Tibial artery (tissue), 4 donors: ENCODE results near the gene DDX24.
A peak's percentile ranks its signal among the peaks of the same experiment; 100 is the strongest.

Experiments
- DNase-seq, 2 donors: peaks; one replicate each; pipeline ENCODE4 v3.0.0-alpha.2; 2019
- H3K27ac ChIP-seq, 2 donors: fragments of 200-600 bp; sonication (generic) in 1 of 2; 1 replicate in 1 of 2; 2 replicates in 1 of 2; pipeline ENCODE4 v1.5.1; 2018 to 2019; ENCODE audit warnings: mild to moderate bottlenecking in 1 of 2
- H3K27me3 ChIP-seq, 2 donors: fragments of 200-600 bp; sonication (generic) in 1 of 2; one replicate each; pipeline versions ENCODE4 v1.5.1 to v1.6.0; 2016 to 2019
- H3K36me3 ChIP-seq, 3 donors: fragments of 200-600 bp; sonication (generic) in 2 of 3; one replicate each; pipeline ENCODE4 v1.5.1; 2016 to 2019; ENCODE audit warnings: mild to moderate bottlenecking in 2 of 3
- H3K4me1 ChIP-seq, 4 donors: fragments of 200-600 bp; sonication (generic) in 2 of 4; 1 replicate in 3 of 4; 2 replicates in 1 of 4; pipeline ENCODE4 v1.5.1; 2016 to 2019
- H3K4me3 ChIP-seq, 2 donors: fragments of 200-600 bp; sonication (generic) in 1 of 2; 1 replicate in 1 of 2; 2 replicates in 1 of 2; pipeline ENCODE4 v1.5.1; 2018 to 2019; ENCODE audit warnings: mild to moderate bottlenecking in 2 of 2
- H3K9me3 ChIP-seq, 3 donors: fragments of 200-600 bp; sonication (generic) in 1 of 3; one replicate each; pipeline ENCODE4 v1.5.1; 2016 to 2019
- intact Hi-C: fragments of 100-400 bp; cut with DNase I; formaldehyde crosslinking; loops from one replicate; pipeline ENCODE4 v1.15.0; 2023; ENCODE audit warnings: low total_unique reads
- TF ChIP-seq, protein P1 (sequence below), 2 experiments: fragments of 200-600 bp in 1 of 2; fragments of 450-650 bp in 1 of 2; IDR thresholded peaks; one replicate each; pipeline ENCODE4 v1.5.1; 2017 to 2019; ENCODE audit warnings: antibody characterized with exemption in 2 of 2, mild to moderate bottlenecking in 1 of 2, moderate library complexity in 1 of 2

Gene DDX24

DNA sequence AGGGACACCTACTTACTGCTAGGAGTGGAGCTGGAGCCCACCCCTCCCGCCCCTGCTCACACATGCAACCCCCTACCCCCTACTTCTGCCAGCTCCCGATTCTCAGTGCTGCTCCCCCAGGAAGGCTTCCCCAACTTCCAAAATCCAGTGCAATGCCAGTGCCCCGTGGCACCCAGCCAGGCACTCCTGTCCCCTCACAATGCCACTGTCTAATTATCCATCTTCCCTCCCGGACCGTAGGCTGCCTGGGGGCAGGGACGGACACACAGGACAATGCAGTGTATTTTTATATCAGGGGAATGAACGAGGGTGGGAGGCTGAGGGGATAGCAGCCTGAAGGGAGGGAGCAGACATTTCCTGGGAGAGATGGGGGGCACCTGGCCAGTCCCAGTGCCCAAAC lies 42.5 kb downstream of the DDX24 start:
- Histone ChIP-seq H3K9me3 (no peaks in the 10 kb centered on the region), H3K36me3 (peaks cover 0 to 4% (median 0%) of the 10 kb centered on the region in 3 donors)
- intact Hi-C loops: loop anchor here (5.0 kb wide), 2 partner anchors 99 to 144 kb away; no protein-coding TSS in a partner anchor

GRCh38 chr14:94037954-94038353 lies 43.0 kb downstream of the DDX24 start:
- intact Hi-C loops: loop anchor here (5.0 kb wide), 2 partner anchors 99 to 144 kb away; no protein-coding TSS in a partner anchor
- no peak for DNase-seq
- H3K4me1 ChIP-seq: peaks cover 0 to 14% (median 6%) of the 10 kb centered on the region in 4 donors
- no peaks in the 10 kb centered on the region for H3K27me3 ChIP-seq
- H3K27ac ChIP-seq: no peak overlapping the region
- H3K36me3 ChIP-seq: no peaks in the 10 kb centered on the region
- H3K9me3 ChIP-seq: no peaks in the 10 kb centered on the region
- no peak overlapping the region for H3K4me3 ChIP-seq
- TF ChIP-seq, protein P1, sequence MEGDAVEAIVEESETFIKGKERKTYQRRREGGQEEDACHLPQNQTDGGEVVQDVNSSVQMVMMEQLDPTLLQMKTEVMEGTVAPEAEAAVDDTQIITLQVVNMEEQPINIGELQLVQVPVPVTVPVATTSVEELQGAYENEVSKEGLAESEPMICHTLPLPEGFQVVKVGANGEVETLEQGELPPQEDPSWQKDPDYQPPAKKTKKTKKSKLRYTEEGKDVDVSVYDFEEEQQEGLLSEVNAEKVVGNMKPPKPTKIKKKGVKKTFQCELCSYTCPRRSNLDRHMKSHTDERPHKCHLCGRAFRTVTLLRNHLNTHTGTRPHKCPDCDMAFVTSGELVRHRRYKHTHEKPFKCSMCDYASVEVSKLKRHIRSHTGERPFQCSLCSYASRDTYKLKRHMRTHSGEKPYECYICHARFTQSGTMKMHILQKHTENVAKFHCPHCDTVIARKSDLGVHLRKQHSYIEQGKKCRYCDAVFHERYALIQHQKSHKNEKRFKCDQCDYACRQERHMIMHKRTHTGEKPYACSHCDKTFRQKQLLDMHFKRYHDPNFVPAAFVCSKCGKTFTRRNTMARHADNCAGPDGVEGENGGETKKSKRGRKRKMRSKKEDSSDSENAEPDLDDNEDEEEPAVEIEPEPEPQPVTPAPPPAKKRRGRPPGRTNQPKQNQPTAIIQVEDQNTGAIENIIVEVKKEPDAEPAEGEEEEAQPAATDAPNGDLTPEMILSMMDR (IDR thresholded peaks at IDR 0.05): no peak

More for the DNA sequence above, 42.5 kb downstream of the DDX24 start:
- no peak overlapping the region for H3K4me3 ChIP-seq
- peaks cover 0 to 14% (median 6%) of the 10 kb centered on the region in 4 donors for H3K4me1 ChIP-seq
- DNase-seq: no peak
- no peak overlapping the region for H3K27ac ChIP-seq
- TF ChIP-seq, protein P1 (IDR thresholded peaks at IDR 0.05): no peak
- H3K27me3 ChIP-seq: no peaks in the 10 kb centered on the region

- Histone ChIP-seq H3K27me3 (no peaks in the 10 kb centered on the region), H3K36me3 (no peaks in the 10 kb centered on the region), H3K27ac (no peak overlapping the region), H3K4me1 (peaks cover 0 to 2% (median 0%) of the 10 kb centered on the region in 4 donors), H3K9me3 (no peaks in the 10 kb centered on the region), H3K4me3 (no peak overlapping the region)
- TF ChIP-seq, protein P1 (IDR thresholded peaks at IDR 0.05): peak; percentile 74 to 78
- intact Hi-C loops: loop anchor here (5.0 kb wide), 2 partner anchors 101 to 146 kb away; no protein-coding TSS in a partner anchor
- peak; percentile 64 to 75 for DNase-seq
These were observed 44.5 kb downstream of the DDX24 start for GRCh38 chr14:94036313-94037167.

- no peak for DNase-seq
- Histone ChIP-seq H3K4me1 (no peaks in the 10 kb centered on the region), H3K36me3 (no peaks in the 10 kb centered on the region), H3K4me3 (no peak overlapping the region), H3K9me3 (no peaks in the 10 kb centered on the region), H3K27me3 (no peaks in the 10 kb centered on the region), H3K27ac (no peak overlapping the region)
- TF ChIP-seq, protein P1 (IDR thresholded peaks at IDR 0.05): no peak
- intact Hi-C loops: loop anchor here (5.0 kb wide), 2 partner anchors 102 to 147 kb away; no protein-coding TSS in a partner anchor
These were observed 46.1 kb downstream of the DDX24 start for GRCh38 chr14:94034886-94035285.

DNA sequence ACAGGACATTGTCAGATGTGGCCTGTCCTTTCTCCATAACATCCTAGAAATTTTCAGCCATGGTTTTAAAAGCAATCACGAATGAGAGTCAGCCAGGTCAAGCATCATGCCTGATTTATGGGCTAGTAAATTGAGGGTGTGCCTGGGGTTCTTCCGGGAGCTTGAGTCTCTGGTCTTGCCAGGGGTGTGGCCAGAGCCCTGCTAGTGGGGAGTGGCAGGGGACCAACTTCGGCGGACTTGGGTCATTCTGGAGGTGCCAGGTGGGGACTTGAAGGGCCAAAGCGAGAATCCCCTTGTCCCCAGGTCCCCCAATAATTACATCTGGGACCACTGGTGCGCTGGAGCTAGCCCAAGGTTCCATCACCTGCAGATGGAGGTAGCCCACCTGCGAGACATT lies 49.1 kb downstream of the DDX24 start:
- intact Hi-C loops: no loop called here
- Histone ChIP-seq H3K4me3 (no peak overlapping the region), H3K4me1 (peaks cover 0 to 3% (median 1%) of the 10 kb centered on the region in 4 donors), H3K27me3 (no peaks in the 10 kb centered on the region), H3K9me3 (no peaks in the 10 kb centered on the region), H3K27ac (no peak overlapping the region), H3K36me3 (no peaks in the 10 kb centered on the region)
- TF ChIP-seq, protein P1 (IDR thresholded peaks at IDR 0.05): no peak
- DNase-seq: no peak
